DND-41 (cell line): ENCODE results near the gene DNAAF5.

Experiments
- CTCF ChIP-seq: IDR thresholded peaks from 2 replicates; pipeline ENCODE4 v1.5.1; 2012; ENCODE audit warnings: borderline replicate concordance, low read length, moderate library complexity, mild to moderate bottlenecking; ENCODE audit not compliant: poor library complexity, severe bottlenecking; ENCODE audit errors: extremely low read depth
- EZH2 ChIP-seq: IDR thresholded peaks from 3 replicates; pipeline ENCODE4 v1.6.1; 2012; ENCODE audit warnings: borderline replicate concordance, low read depth, mild to moderate bottlenecking, moderate library complexity, low read length, inconsistent platforms; ENCODE audit not compliant: severe bottlenecking

DNA sequence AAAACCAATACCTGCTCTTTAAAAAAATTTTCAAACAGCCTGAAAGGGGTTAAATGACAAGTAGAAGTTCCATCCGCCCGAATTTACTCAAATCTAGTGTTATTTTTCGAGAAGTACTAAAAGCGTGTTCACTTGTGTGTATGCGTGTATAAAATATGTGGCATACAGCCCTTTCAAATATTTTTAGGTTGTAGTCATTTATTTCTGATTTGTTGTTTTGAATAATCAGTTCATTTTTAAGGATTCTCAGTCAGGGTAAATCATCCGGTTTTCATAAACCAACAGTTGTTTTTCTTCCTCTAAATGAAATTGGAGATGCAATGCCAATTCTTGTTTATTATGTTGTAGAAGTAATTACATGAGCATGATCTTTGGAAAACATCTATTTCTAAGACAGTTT lies 98.9 kb downstream of the DNAAF5 start:
- no peak for TF ChIP-seq CTCF
- TF ChIP-seq EZH2 = no peak
